ENCODE results near the gene PLSCR1. TPM values are rescaled to one million over a fixed set of nuclear protein-coding genes. Genes with fewer than 3 reads are reported as not detected.

The PLSCR1 gene
- total and polyA plus RNA-seq, 2 experiments from 2014 or later: 62.7 to 78.3 TPM

DNA sequence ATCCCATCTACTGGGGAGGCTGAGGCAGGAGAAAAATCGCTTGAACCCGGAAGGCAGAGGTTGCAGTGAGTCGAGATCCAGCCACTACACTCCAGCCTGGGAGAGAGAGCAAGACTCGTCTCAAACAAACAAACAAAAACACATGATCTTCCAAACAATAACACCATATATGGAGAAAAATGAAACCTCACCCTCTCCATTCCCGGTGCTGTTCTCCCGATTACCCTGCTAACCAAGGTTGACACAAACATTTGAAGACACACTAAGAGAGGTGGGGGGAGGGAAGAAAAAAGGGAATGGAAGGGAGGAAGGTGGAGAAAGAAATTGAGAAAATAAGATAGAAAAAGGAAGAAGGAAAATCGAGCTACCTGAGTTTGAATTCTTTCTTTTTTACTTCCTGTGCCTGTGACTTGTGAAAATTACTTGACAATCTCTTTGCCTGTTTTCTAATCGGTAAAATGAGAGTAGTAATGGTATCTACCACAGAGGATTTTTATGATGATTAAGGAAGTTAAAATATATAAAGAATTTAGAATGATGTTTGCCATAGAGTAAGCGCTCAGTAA is 73.9 kb downstream of the PLSCR1 start:
- H3K4me2 ChIP-seq: peak overlapping the region; percentile 69

More for the DNA sequence above, 73.9 kb downstream of the PLSCR1 start:
- H4K20me1 ChIP-seq (replicated peaks; ENCODE audit: insufficient read depth): no peaks in the 10 kb centered on the region
- H3K36me3 ChIP-seq (ENCODE audit: insufficient read depth): no peaks in the 10 kb centered on the region
- H3K27me3 ChIP-seq (ENCODE audit: insufficient read depth): no peaks in the 10 kb centered on the region
- TF ChIP-seq EZH2phosphoT487 (IDR thresholded peaks at IDR 0.05; ENCODE audit: unreplicated experiment): no peak
- TF ChIP-seq, protein P1, sequence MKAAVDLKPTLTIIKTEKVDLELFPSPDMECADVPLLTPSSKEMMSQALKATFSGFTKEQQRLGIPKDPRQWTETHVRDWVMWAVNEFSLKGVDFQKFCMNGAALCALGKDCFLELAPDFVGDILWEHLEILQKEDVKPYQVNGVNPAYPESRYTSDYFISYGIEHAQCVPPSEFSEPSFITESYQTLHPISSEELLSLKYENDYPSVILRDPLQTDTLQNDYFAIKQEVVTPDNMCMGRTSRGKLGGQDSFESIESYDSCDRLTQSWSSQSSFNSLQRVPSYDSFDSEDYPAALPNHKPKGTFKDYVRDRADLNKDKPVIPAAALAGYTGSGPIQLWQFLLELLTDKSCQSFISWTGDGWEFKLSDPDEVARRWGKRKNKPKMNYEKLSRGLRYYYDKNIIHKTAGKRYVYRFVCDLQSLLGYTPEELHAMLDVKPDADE (IDR thresholded peaks at IDR 0.05): no peak
- TF ChIP-seq ZNF114 (CRISPR knock-in tag; IDR thresholded peaks at IDR 0.05): no peak
- no peak for TF ChIP-seq NANOG (IDR thresholded peaks at IDR 0.05; ENCODE audit: borderline replicate concordance)
- TF ChIP-seq CREB1 (CRISPR knock-in tag; IDR thresholded peaks at IDR 0.05; ENCODE audit: low read depth): no peak
- TF ChIP-seq, protein P2, sequence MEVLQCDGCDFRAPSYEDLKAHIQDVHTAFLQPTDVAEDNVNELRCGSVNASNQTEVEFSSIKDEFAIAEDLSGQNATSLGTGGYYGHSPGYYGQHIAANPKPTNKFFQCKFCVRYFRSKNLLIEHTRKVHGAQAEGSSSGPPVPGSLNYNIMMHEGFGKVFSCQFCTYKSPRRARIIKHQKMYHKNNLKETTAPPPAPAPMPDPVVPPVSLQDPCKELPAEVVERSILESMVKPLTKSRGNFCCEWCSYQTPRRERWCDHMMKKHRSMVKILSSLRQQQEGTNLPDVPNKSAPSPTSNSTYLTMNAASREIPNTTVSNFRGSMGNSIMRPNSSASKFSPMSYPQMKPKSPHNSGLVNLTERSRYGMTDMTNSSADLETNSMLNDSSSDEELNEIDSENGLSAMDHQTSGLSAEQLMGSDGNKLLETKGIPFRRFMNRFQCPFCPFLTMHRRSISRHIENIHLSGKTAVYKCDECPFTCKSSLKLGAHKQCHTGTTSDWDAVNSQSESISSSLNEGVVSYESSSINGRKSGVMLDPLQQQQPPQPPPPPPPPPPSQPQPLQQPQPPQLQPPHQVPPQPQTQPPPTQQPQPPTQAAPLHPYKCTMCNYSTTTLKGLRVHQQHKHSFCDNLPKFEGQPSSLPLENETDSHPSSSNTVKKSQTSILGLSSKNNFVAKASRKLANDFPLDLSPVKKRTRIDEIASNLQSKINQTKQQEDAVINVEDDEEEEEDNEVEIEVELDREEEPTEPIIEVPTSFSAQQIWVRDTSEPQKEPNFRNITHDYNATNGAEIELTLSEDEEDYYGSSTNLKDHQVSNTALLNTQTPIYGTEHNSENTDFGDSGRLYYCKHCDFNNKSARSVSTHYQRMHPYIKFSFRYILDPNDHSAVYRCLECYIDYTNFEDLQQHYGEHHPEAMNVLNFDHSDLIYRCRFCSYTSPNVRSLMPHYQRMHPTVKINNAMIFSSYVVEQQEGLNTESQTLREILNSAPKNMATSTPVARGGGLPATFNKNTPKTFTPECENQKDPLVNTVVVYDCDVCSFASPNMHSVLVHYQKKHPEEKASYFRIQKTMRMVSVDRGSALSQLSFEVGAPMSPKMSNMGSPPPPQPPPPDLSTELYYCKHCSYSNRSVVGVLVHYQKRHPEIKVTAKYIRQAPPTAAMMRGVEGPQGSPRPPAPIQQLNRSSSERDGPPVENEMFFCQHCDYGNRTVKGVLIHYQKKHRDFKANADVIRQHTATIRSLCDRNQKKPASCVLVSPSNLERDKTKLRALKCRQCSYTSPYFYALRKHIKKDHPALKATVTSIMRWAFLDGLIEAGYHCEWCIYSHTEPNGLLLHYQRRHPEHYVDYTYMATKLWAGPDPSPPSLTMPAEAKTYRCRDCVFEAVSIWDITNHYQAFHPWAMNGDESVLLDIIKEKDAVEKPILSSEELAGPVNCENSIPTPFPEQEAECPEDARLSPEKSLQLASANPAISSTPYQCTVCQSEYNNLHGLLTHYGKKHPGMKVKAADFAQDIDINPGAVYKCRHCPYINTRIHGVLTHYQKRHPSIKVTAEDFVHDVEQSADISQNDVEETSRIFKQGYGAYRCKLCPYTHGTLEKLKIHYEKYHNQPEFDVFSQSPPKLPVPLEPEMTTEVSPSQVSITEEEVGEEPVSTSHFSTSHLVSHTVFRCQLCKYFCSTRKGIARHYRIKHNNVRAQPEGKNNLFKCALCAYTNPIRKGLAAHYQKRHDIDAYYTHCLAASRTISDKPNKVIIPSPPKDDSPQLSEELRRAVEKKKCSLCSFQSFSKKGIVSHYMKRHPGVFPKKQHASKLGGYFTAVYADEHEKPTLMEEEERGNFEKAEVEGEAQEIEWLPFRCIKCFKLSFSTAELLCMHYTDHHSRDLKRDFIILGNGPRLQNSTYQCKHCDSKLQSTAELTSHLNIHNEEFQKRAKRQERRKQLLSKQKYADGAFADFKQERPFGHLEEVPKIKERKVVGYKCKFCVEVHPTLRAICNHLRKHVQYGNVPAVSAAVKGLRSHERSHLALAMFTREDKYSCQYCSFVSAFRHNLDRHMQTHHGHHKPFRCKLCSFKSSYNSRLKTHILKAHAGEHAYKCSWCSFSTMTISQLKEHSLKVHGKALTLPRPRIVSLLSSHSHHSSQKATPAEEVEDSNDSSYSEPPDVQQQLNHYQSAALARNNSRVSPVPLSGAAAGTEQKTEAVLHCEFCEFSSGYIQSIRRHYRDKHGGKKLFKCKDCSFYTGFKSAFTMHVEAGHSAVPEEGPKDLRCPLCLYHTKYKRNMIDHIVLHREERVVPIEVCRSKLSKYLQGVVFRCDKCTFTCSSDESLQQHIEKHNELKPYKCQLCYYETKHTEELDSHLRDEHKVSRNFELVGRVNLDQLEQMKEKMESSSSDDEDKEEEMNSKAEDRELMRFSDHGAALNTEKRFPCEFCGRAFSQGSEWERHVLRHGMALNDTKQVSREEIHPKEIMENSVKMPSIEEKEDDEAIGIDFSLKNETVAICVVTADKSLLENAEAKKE (CRISPR knock-in tag; IDR thresholded peaks at IDR 0.05): no peak
- TF ChIP-seq JUNB (IDR thresholded peaks at IDR 0.05; ENCODE audit: unreplicated experiment): no peak
- no peak for TF ChIP-seq ZNF331 (CRISPR knock-in tag; IDR thresholded peaks at IDR 0.05; ENCODE audit: low read depth)
- H3K9me3 Mint-ChIP-seq: no peaks in the 10 kb centered on the region
- H3K27ac ChIP-seq (ENCODE audit: low read depth): peak overlapping the region; percentile 89
- peaks cover 4% of the 10 kb centered on the region; the same call in 2 of the 3 replicates for H3K4me1 Mint-ChIP-seq
- peaks cover 5% of the 10 kb centered on the region for H3K27me3 Mint-ChIP-seq (ENCODE audit: insufficient read depth, low read depth, poor library complexity)
- H3F3A ChIP-seq (replicated peaks; ENCODE audit: low read depth): no peaks in the 10 kb centered on the region
- peak overlapping the region; percentile 65; the same call in 1 of the 2 replicates for H3K4me3 ChIP-seq
- peak overlapping the region; percentile 38; the same call in 1 of the 2 replicates for H3K27ac Mint-ChIP-seq
- H3K4me1 ChIP-seq (ENCODE audit: insufficient read depth): no peaks in the 10 kb centered on the region
- H3K36me3 Mint-ChIP-seq (ENCODE audit: low read depth): no peaks in the 10 kb centered on the region
- ATAC-seq (no peak), DNase-seq (ENCODE audit: low spot score) (peak; percentile 30)
- H3K79me2 ChIP-seq (replicated peaks; ENCODE audit: insufficient read depth): no peaks in the 10 kb centered on the region
- no peaks in the 10 kb centered on the region for H3K9me2 ChIP-seq (ENCODE audit: insufficient read depth)
- no peak overlapping the region for H2AFZ ChIP-seq
- peak overlapping the region; percentile 73 for H3K4me3 Mint-ChIP-seq
